WTC11 (cell line): ENCODE results near the gene DNALI1. TPM values are rescaled to one million over a fixed set of nuclear protein-coding genes. Genes with fewer than 3 reads are reported as not detected.

ENCODE experiments used
- ATAC-seq: fragments of 200-7000 bp; cut with Tn5 transposase; 2 replicates; pipeline ENCODE4 v1.10.0; 2021; ENCODE audit warnings: mild to moderate bottlenecking, moderate library complexity
- CTCF ChIA-PET: fragments of 300-600 bp; sonication (Branson Sonifier 250); formaldehyde crosslinking; loops from one replicate; lab custom pipeline; 2021; ENCODE audit warnings: antibody characterized with exemption; lab: Charles Lee
- POLR2A ChIA-PET: fragments of 350-600 bp; sonication (Branson Sonifier 250); formaldehyde crosslinking; loops from one replicate; lab custom pipeline; 2021; ENCODE audit warnings: antibody characterized with exemption; lab: Charles Lee
- DNase-seq: peaks from one replicate; pipeline ENCODE4 v3.0.0; 2021; ENCODE audit warnings: low spot score
- H3K27ac Mint-ChIP-seq: 2 replicates; pipeline ENCODE4 v1.8.0; 2021; ENCODE audit warnings: mixed read lengths
- H3K27me3 Mint-ChIP-seq: 2 replicates; pipeline ENCODE4 v1.8.0; 2021; ENCODE audit warnings: low read depth, mild to moderate bottlenecking, moderate library complexity, mixed read lengths
- H3K36me3 Mint-ChIP-seq: 2 replicates; pipeline ENCODE4 v1.8.0; 2021; ENCODE audit warnings: mixed read lengths
- H3K4me1 Mint-ChIP-seq: 2 replicates; pipeline ENCODE4 v1.8.0; 2022; ENCODE audit warnings: mixed read lengths
- H3K4me3 Mint-ChIP-seq: 2 replicates; pipeline ENCODE4 v1.8.0; 2021; ENCODE audit warnings: mild to moderate bottlenecking, moderate library complexity, mixed read lengths
- H3K9me3 Mint-ChIP-seq: 2 replicates; pipeline ENCODE4 v1.8.0; 2021; ENCODE audit warnings: mixed read lengths
- ATF2 ChIP-seq: sonication (generic); formaldehyde crosslinking; IDR thresholded peaks from 2 replicates; pipeline ENCODE4 v1.8.1; 2022; ENCODE audit warnings: low read depth, missing genetic modification reagents, borderline replicate concordance
- ATF6 ChIP-seq: sonication (generic); formaldehyde crosslinking; IDR thresholded peaks from 2 replicates; pipeline ENCODE4 v1.8.1; 2023; ENCODE audit warnings: mild to moderate bottlenecking, missing genetic modification reagents
- CREM ChIP-seq: sonication (generic); formaldehyde crosslinking; IDR thresholded peaks from 2 replicates; pipeline ENCODE4 v1.8.1; 2022; ENCODE audit warnings: mild to moderate bottlenecking, missing genetic modification reagents, moderate library complexity
- CTCF ChIP-seq: fragments of 200-600 bp; IDR thresholded peaks from 2 replicates; pipeline ENCODE4 v1.8.0; 2022; ENCODE audit warnings: antibody characterized with exemption
- E2F5 ChIP-seq: sonication (generic); formaldehyde crosslinking; IDR thresholded peaks from 2 replicates; pipeline ENCODE4 v1.8.1; 2022; ENCODE audit warnings: mild to moderate bottlenecking, moderate library complexity, missing genetic modification reagents
- MAX ChIP-seq: sonication (generic); formaldehyde crosslinking; IDR thresholded peaks from 2 replicates; pipeline ENCODE4 v1.8.0; 2022; ENCODE audit warnings: mild to moderate bottlenecking, missing genetic modification reagents
- NFE2L1 ChIP-seq: sonication (generic); formaldehyde crosslinking; IDR thresholded peaks from 2 replicates; pipeline ENCODE4 v1.8.1; 2023; ENCODE audit warnings: missing genetic modification reagents
- NR2C2 ChIP-seq: sonication (generic); formaldehyde crosslinking; IDR thresholded peaks from 2 replicates; pipeline ENCODE4 v1.8.0; 2022; ENCODE audit warnings: mild to moderate bottlenecking, missing genetic modification reagents
- PRDM15 ChIP-seq: sonication (generic); formaldehyde crosslinking; IDR thresholded peaks from 2 replicates; pipeline ENCODE4 v1.8.0; 2022; ENCODE audit warnings: missing genetic modification reagents
- PREB ChIP-seq: sonication (generic); formaldehyde crosslinking; IDR thresholded peaks from 2 replicates; pipeline ENCODE4 v1.8.1; 2022; ENCODE audit warnings: mild to moderate bottlenecking, missing genetic modification reagents, moderate library complexity, borderline replicate concordance
- TEAD1 ChIP-seq: sonication (generic); formaldehyde crosslinking; IDR thresholded peaks from 2 replicates; pipeline ENCODE4 v1.8.0; 2022; ENCODE audit warnings: mild to moderate bottlenecking, missing genetic modification reagents
- ZMAT4 ChIP-seq: fragments of 250-450 bp; sonication (Bioruptor Pico); IDR thresholded peaks from 2 replicates; pipeline ENCODE4 v1.9.0; 2021; ENCODE audit warnings: mild to moderate bottlenecking
- ZNF512 ChIP-seq: sonication (generic); formaldehyde crosslinking; IDR thresholded peaks from 2 replicates; pipeline ENCODE4 v1.8.1; 2022; ENCODE audit warnings: missing genetic modification reagents, borderline replicate concordance
- ZNF532 ChIP-seq: fragments of 250-450 bp; sonication (Bioruptor Pico); IDR thresholded peaks from 2 replicates; pipeline ENCODE4 v1.9.0; 2021; ENCODE audit warnings: mild to moderate bottlenecking, borderline replicate concordance
- total RNA-seq: library from RNA; stranded (reverse); gene quantifications from 3 replicates; pipeline ENCODE4 v1.2.3, GENCODE V29; 2021

DNALI1 gene
- total RNA-seq, 1 experiment from 2014 or later: 10.5 TPM

- TF ChIP-seq ZNF532: no peak
- TF ChIP-seq ZMAT4 (CRISPR knock-in tag): no peak
- no peak for TF ChIP-seq PREB
- no peak for TF ChIP-seq ZNF512 (CRISPR knock-in tag)
- no peak for TF ChIP-seq CTCF
- TF ChIP-seq PRDM15 (CRISPR knock-in tag): no peak
- TF ChIP-seq ATF6 (CRISPR knock-in tag): no peak
- no peak for TF ChIP-seq CREM (CRISPR knock-in tag)
Measured at GRCh38 chr1:37588939-37589338, 32.2 kb downstream of the DNALI1 start (continued).

- peaks cover 43% of the 10 kb centered on the region for H3K36me3 Mint-ChIP-seq
- H3K9me3 Mint-ChIP-seq: no peaks in the 10 kb centered on the region
- POLR2A ChIA-PET: no interaction called here
- peaks cover 15% of the 10 kb centered on the region for H3K4me1 Mint-ChIP-seq
- CTCF ChIA-PET: interaction anchor here (1.6 kb wide), 1 partner anchor 9 kb away, joined by 4 read pairs; no protein-coding TSS in a partner anchor
- no peak for DNase-seq
- no peak overlapping the region for H3K27ac Mint-ChIP-seq
- H3K4me3 Mint-ChIP-seq: peak overlapping the region; percentile 15; the same call in 1 of the 2 replicates
- H3K27me3 Mint-ChIP-seq: peaks cover 4% of the 10 kb centered on the region
- TF ChIP-seq E2F5 (no peak), CREM (CRISPR knock-in tag) (no peak), NFE2L1 (CRISPR knock-in tag) (no peak), ZMAT4 (CRISPR knock-in tag) (no peak), ATF2 (CRISPR knock-in tag) (no peak), TEAD1 (CRISPR knock-in tag) (no peak), MAX (CRISPR knock-in tag) (no peak), NR2C2 (CRISPR knock-in tag) (no peak)
- ATAC-seq: no peak
Measured at GRCh38 chr1:37593726-37594125, 37.0 kb downstream of the DNALI1 start.
